MM.1S (cell line): Measurements from ENCODE around the gene AMT.

Source experiments
- EZH2 ChIP-seq: fragments of 300-600 bp; sonication (generic); optimal IDR thresholded peaks from 2 replicates; pipeline ENCODE3; 2017; ENCODE audit warnings: low read depth, mild to moderate bottlenecking, antibody characterized with exemption, low read length, mixed read lengths
- EZH2phosphoT487 ChIP-seq: fragments of 300-600 bp; sonication (generic); IDR thresholded peaks from 2 replicates; pipeline ENCODE4 v1.6.1; 2018; ENCODE audit warnings: antibody characterized with exemption, low read length
- TF ChIP-seq, protein P1 (sequence below): fragments of 300-600 bp; sonication (generic); IDR thresholded peaks from 2 replicates; pipeline ENCODE4 v1.5.1; 2016; ENCODE audit warnings: antibody characterized with exemption, low read length, mixed read lengths

DNA sequence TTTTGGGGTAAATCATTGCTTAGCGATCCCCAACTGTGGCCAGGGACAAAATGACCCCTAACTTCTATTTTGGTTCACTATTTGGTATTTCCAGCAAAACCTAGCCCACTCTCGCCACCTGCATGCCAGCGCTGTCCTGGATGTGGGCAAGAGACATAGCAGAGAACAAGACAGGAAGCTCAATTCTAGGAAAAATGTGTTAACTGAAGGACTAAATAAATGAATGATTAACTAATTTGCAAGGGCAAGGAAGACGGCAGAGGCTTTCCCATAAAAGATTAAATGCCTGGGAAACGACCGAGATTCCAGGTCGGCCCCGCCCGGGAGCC lies 6.4 kb upstream of the AMT start:
- TF ChIP-seq, protein P1, sequence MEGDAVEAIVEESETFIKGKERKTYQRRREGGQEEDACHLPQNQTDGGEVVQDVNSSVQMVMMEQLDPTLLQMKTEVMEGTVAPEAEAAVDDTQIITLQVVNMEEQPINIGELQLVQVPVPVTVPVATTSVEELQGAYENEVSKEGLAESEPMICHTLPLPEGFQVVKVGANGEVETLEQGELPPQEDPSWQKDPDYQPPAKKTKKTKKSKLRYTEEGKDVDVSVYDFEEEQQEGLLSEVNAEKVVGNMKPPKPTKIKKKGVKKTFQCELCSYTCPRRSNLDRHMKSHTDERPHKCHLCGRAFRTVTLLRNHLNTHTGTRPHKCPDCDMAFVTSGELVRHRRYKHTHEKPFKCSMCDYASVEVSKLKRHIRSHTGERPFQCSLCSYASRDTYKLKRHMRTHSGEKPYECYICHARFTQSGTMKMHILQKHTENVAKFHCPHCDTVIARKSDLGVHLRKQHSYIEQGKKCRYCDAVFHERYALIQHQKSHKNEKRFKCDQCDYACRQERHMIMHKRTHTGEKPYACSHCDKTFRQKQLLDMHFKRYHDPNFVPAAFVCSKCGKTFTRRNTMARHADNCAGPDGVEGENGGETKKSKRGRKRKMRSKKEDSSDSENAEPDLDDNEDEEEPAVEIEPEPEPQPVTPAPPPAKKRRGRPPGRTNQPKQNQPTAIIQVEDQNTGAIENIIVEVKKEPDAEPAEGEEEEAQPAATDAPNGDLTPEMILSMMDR: no peak
- TF ChIP-seq EZH2 (no peak), EZH2phosphoT487 (no peak)
